Left lung (tissue), 10 donors: ENCODE data around the gene BRWD1. TPM values are rescaled to one million over a fixed set of nuclear protein-coding genes. Genes with fewer than 3 reads are reported as not detected.

ENCODE experiments used
- ATAC-seq: fragments of 200-7000 bp; cut with Tn5 transposase; one replicate; pipeline ENCODE4 v1.9.1; 2020; ENCODE audit warnings: moderate library complexity
- DNase-seq, 4 donors: peaks; one replicate each; pipeline ENCODE4 v3.0.0-alpha.2; 2013 to 2020
- H3K27ac ChIP-seq, 2 donors: fragments of 200-600 bp; sonication (generic) in 1 of 2; one replicate each; pipeline versions ENCODE4 v1.5.0 to v1.8.0; 2020 to 2021
- H3K27me3 ChIP-seq, 2 donors: fragments of 200-600 bp; sonication (generic) in 1 of 2; one replicate each; pipeline versions ENCODE4 v1.5.0 to v1.8.0; 2020 to 2021
- H3K36me3 ChIP-seq, 2 donors: fragments of 200-600 bp; sonication (generic) in 1 of 2; one replicate each; pipeline versions ENCODE4 v1.5.0 to v1.8.0; 2020 to 2021
- H3K4me1 ChIP-seq, 2 donors: fragments of 200-600 bp; one replicate each; pipeline ENCODE4 v1.8.0; 2021
- H3K4me3 ChIP-seq, 2 donors: fragments of 200-600 bp; sonication (generic) in 1 of 2; one replicate each; pipeline versions ENCODE4 v1.5.0 to v1.8.0; 2020 to 2021; ENCODE audit warnings: mild to moderate bottlenecking in 1 of 2
- H3K9me3 ChIP-seq, 2 donors: fragments of 200-600 bp; sonication (generic) in 1 of 2; one replicate each; pipeline versions ENCODE4 v1.5.0 to v1.8.0; 2020 to 2021
- intact Hi-C, 2 donors: fragments of 100-400 bp; cut with DNase I; formaldehyde crosslinking; loops; one replicate each; pipeline versions ENCODE4 v1.11.2 to v1.14.2; 2022
- polyA plus RNA-seq, 6 donors: library from polyadenylated mRNA; unstranded; fragments of 120-200 nt; gene quantifications; one replicate each; pipeline ENCODE4 v1.2.1, GENCODE V29; 2013; ENCODE audit not compliant: insufficient read length in 6 of 6
- total RNA-seq, 2 donors: library from RNA; stranded (reverse); fragmentation: NEBNext Ultra II Directional; extraction: Animal tissue kit (Norgen Biotek cat#: 25700); gene quantifications; one replicate each; pipeline ENCODE4 v1.2.1, GENCODE V29; 2021
- TF ChIP-seq, protein P1 (sequence below), 2 donors: fragments of 200-600 bp; sonication (generic) in 1 of 2; IDR thresholded peaks; one replicate each; pipeline versions ENCODE4 v1.5.0 to v1.8.0; 2021; ENCODE audit warnings: antibody characterized with exemption in 2 of 2
- donor health status: DM: no; HTN: yes; CAD: no.
- donor health status: DM: no; HTN: no; CAD: no.

Gene BRWD1
- total and polyA plus RNA-seq, 8 donors, result 33.0 to 54.3 (median 47.3) TPM

DNA sequence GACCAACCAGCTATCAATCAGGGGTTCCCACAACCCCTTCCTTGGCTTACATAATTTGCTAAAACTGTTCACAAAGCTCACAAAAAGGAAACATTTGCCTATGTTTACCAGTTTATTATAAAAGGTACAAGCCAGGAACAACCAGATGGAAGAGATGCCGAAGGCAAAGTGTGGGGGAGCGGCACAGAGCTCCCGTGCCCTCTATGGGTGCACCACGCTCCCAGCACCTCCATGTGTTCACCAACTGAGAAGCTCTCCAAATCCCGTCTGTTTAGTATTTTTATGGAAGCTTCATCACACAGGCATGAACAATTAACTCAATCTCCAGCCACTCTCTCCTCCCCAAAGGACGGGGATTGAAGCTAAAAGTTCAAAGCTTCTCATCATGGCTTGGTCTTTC, 163.1 kb downstream of the BRWD1 start:
- TF ChIP-seq, protein P1, sequence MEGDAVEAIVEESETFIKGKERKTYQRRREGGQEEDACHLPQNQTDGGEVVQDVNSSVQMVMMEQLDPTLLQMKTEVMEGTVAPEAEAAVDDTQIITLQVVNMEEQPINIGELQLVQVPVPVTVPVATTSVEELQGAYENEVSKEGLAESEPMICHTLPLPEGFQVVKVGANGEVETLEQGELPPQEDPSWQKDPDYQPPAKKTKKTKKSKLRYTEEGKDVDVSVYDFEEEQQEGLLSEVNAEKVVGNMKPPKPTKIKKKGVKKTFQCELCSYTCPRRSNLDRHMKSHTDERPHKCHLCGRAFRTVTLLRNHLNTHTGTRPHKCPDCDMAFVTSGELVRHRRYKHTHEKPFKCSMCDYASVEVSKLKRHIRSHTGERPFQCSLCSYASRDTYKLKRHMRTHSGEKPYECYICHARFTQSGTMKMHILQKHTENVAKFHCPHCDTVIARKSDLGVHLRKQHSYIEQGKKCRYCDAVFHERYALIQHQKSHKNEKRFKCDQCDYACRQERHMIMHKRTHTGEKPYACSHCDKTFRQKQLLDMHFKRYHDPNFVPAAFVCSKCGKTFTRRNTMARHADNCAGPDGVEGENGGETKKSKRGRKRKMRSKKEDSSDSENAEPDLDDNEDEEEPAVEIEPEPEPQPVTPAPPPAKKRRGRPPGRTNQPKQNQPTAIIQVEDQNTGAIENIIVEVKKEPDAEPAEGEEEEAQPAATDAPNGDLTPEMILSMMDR (IDR thresholded peaks at IDR 0.05), result no peak
- no peaks in the 10 kb centered on the region for H3K4me1 ChIP-seq
- no peaks in the 10 kb centered on the region for H3K27me3 ChIP-seq
- intact Hi-C loops, result no loop called here
- no peaks in the 10 kb centered on the region for H3K9me3 ChIP-seq
- no peaks in the 10 kb centered on the region for H3K36me3 ChIP-seq
- H3K4me3 ChIP-seq, result no peak overlapping the region
- DNase-seq, result no peak
- ATAC-seq, result no peak
- no peak overlapping the region for H3K27ac ChIP-seq

DNA sequence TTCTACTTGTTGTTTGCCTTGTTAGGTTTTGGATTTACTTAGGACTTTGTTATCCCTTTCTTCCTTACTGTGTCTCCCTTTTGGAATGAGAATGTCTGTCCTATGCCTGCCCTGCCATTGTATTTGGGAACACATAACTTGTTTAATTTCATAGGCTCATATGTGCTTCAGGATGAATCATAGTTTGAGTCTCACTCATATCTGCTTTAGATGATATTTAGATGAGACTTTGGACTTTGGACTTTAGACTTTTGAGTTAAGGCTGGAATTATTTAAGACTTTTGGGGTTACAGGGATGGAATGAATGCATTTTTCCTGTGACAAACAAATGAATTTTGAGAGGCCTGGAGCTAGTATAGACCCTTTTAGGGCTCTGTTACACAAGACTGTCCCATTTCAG, 163.6 kb downstream of the BRWD1 start:
- no peak for DNase-seq
- Histone ChIP-seq H3K9me3 (peaks cover 0 to under 1% of the 10 kb centered on the region in 2 donors), H3K4me1 (no peaks in the 10 kb centered on the region), H3K4me3 (no peak overlapping the region), H3K27ac (no peak overlapping the region), H3K27me3 (no peaks in the 10 kb centered on the region), H3K36me3 (no peaks in the 10 kb centered on the region)
- intact Hi-C loops, result loop anchor here in 1 of 2 donors (10.0 kb wide), 1 partner anchor 415 kb away; no protein-coding TSS in a partner anchor
- no peak for ATAC-seq
- TF ChIP-seq, protein P1 (IDR thresholded peaks at IDR 0.05), result no peak

DNA sequence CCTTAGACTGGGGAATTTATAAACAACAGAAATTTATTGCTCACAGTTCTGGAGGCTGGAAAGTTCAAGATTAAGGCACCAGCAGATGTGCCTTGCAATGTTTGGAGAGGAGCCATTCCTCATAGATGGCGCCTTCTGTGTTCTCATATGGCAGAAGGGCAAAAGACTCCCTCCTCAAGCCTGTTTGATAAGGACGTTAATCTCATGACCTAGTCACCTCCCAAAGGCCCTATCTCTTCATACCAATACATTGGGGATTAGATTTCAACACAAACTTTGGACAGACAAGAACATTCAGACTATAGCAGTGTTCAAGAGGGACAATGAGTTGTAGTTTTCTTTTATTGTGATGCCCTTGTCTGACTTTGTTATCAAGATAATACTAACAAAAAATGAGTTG, 164.5 kb downstream of the BRWD1 start:
- H3K4me1 ChIP-seq, result no peaks in the 10 kb centered on the region
- no peaks in the 10 kb centered on the region for H3K36me3 ChIP-seq
- no peaks in the 10 kb centered on the region for H3K27me3 ChIP-seq
- no peak overlapping the region for H3K4me3 ChIP-seq
- peaks cover 0 to 10% of the 10 kb centered on the region in 2 donors for H3K9me3 ChIP-seq
- no peak overlapping the region for H3K27ac ChIP-seq
- DNase-seq (no peak), ATAC-seq (no peak)
- TF ChIP-seq, protein P1 (IDR thresholded peaks at IDR 0.05), result no peak
- intact Hi-C loops, result loop anchor here in 1 of 2 donors (10.0 kb wide), 1 partner anchor 414 kb away; no protein-coding TSS in a partner anchor

DNA sequence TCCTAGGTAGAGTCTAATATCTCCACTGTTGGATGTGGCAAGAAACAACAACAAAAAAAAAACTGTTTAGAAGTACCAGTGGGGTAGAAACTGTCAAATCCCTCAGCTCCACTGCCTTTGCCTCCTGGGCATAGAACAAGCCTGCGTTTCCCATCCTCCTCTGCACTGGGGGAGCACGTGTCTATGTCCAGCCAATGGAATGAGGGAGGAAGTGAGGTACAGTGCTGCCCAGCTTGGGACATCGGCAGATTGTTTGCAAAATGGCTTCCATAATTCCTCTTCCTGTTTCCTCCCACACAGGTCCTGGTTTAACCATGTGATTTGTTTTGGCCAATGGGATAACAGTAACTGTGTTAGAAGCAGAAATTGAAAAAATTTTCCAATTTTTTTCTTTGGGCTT, 169.2 kb downstream of the BRWD1 start:
- no peak for ATAC-seq
- TF ChIP-seq, protein P1 (IDR thresholded peaks at IDR 0.05), result no peak
- Histone ChIP-seq H3K36me3 (no peaks in the 10 kb centered on the region), H3K4me1 (no peaks in the 10 kb centered on the region), H3K4me3 (no peak overlapping the region), H3K27ac (no peak overlapping the region), H3K27me3 (no peaks in the 10 kb centered on the region), H3K9me3 (peaks cover 0 to 10% of the 10 kb centered on the region in 2 donors)
- intact Hi-C loops, result loop anchor here in 1 of 2 donors (10.0 kb wide), 1 partner anchor 409 kb away; no protein-coding TSS in a partner anchor
- no peak for DNase-seq

DNA sequence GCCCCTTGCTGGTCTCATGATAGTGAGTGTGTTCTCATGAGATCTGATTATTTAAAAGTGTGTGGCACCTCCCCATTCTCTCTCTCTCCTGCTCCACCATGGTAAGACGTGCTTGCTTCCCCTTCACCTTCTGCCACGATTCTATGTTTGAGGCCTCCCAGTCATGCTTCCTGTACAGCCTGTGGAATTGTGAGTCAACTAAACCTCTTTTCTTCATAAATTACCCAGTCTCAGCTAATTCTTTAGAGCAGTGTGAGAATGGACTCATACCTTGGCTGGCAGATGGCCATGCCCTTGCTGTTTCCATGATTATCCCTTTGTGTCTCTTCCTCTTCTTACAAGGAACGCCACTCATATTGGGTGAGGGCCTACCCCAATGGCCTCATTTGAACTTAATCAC, 170.5 kb downstream of the BRWD1 start:
- H3K4me3 ChIP-seq, result no peak overlapping the region
- H3K27ac ChIP-seq, result no peak overlapping the region
- TF ChIP-seq, protein P1 (IDR thresholded peaks at IDR 0.05), result no peak
- DNase-seq, result no peak
- H3K27me3 ChIP-seq, result no peaks in the 10 kb centered on the region
- no peak for ATAC-seq
- H3K4me1 ChIP-seq, result peaks cover 0 to 4% of the 10 kb centered on the region in 2 donors
- intact Hi-C loops, result loop anchor here in 1 of 2 donors (10.0 kb wide), 1 partner anchor 408 kb away; no protein-coding TSS in a partner anchor
- H3K9me3 ChIP-seq, result peaks cover 0 to 10% of the 10 kb centered on the region in 2 donors
- H3K36me3 ChIP-seq, result no peaks in the 10 kb centered on the region
